HG02798 (cell line): ENCODE data around the gene CENPL.
"Not testable (repeated sequence)": the region's sequence is repeated elsewhere in the genome, so short reads cannot be mapped to it uniquely, and the experiment has no call there.

ENCODE experiments used
- ATAC-seq: cut with Tn5 transposase; IDR thresholded peaks from one replicate; pipeline ENCODE4 v1.9.1; 2021; ENCODE audit warnings: mild to moderate bottlenecking; ENCODE audit not compliant: unreplicated experiment, poor library complexity

The CENPL gene

DNA sequence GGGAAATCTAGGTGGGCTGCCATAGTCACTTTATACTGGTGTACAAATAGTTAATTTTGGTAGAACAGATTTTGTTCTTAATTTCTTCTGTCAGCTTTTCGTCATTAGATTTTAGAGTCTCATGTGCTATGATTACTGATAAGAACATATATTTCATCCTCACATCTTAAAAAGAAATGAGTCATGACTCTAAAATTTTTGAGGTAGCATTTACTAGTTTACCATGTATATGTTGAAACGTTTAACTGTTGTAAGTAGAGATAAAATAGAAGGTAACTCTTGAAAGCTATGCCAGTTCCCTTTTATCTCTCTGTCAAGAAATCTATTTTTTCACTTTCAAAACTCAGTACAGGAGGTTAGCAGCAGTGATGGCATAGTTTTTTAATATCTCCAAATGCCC, 56.5 kb downstream of the CENPL start:
- no peak for ATAC-seq

DNA sequence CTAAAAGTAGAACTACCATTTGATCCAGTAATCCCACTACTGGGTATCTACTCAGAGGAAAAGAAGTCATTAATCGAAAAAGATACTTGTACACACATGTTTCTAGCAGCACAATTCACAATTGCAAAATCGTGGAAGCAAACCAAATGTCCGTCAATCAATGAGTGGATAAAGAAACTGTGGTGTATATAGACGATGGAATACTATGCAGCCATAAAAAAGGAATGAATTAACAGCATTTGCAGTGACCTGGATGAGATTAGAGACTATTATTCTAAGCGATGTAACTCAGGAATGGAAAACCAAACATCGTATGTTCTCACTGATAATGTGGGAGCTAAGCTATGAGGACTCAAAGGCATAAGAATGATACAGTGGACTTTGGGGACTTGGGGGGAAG, 60.4 kb downstream of the CENPL start:
- ATAC-seq: not testable (repeated sequence)

DNA sequence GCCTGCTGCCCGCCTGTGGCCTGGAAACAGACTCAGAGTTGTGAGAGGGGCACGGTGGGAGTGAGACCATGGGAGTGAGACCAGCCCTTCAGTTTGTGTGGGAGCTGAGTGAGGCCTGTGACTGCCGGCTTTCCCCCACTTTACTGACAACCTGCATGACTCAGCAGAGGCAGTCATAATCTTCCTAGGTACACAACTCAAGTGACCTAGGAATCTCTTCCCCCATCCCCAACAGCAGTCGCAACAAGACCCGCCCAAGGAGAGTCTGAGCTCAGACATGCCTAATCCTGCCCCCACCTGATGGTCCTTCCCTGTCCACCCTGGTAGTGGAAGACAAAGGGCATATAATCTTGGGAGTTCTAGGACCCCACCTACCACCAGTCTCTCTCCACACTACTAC, 65.7 kb downstream of the CENPL start:
- ATAC-seq: no peak

DNA sequence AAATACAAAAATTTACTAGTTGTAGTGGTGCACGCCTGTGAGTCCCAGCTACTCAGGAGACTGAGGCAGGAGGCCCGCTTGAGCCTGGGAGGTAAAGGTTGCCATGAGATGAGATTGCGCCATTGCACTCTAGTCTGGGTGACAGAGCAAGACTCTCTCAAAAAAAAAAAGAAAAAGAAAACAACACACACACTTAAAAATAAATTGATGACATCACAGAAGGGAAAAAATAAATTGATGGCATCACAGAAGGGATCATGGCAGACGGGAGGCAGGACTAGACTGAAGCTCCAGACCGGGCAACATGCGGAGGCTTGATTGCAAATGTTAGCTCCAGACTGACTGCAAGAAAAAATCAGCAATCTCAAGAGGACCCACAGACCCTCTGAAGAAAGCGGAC, 66.6 kb downstream of the CENPL start:
- ATAC-seq: no peak

DNA sequence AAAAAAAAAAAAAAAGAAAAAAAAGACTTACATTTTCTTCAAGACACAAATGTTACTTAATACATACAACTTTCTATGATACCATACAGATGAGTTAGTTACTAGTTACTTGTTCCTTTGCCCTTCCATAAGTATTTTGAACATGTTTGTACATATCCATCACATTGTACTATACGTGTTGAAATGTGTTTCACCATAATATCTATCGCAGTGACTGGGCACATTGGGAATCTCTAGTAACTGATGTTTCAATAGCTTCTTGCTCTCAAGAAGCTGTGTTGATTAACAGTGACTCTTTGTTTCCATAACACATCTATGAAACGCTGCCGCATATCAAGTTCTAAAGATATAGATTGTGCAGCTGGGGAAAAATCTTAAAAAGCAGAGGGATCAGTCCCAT, 67.0 kb downstream of the CENPL start:
- no peak for ATAC-seq

DNA sequence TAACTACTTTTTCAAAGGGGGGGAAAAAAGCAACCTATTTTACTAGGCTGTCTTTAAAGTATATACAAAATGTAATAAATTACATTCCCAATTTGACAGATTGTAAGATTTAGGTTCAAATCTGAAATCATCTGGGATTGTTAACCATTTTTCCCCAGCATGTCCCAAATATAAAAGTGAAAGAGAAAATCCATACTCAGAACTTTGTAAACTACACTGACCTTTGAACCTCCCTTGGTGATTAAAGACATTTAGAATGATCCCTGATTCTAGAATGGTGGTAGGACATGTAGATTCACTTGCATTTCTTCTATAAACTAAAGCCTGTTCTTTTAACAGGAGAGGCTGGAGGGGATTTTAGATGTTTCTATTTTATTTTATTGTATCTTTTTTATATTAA, 70.9 kb downstream of the CENPL start:
- ATAC-seq: no peak
